Measurements from ENCODE around the gene FAM131C. TPM values are rescaled to one million over a fixed set of nuclear protein-coding genes. Genes with fewer than 3 reads are reported as not detected.

FAM131C gene
- total and polyA plus RNA-seq, 2 experiments from 2014 or later, result 0.71 to 1.3 TPM

DNA sequence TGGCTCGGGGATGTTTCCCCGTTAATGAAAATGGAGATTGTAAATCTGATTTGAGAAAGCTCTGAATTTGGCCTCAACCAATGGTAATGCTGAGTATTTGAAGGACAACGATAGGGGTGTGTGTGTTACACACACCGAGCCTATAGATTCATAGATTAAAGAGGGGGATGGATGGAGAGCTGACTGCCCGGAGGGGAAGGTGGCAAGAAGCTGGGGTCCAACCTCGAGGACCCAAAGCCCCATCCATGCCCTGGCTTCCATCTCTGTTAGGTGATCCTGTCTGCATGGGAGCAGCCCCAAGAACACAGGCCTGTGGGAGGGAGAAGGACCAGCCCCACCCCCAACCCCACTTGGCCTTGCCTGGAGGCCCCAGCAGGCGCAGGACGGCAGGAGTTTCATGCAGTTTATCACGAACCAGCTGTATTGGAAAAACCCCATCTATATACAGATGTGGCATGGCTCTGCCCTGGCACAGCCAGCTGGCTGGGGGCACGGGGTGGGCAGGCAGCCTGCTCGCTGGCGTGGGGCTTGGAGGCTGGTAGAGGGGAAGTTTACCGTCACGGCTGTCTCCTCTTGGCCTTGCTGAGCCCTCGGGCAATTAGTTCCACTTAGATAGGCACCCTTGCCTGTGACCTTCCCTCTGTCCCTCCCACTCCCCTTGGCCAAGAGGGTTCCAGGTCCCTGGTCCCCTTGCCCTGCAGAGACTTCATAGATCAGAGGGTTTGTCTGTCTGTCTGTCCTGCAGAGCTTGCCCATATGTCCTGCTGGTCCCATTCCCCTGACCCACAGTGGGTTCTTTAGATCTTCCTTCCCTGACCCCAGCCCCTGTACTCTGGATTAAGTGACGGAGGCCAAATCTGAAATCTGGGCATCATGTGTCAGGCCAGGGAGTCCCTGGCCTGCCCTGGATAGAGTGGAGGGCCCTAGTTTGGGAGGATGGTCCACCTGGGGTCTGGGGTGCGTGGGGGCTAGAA is 58.7 kb downstream of the FAM131C start (continued):
- TF ChIP-seq, protein P1, sequence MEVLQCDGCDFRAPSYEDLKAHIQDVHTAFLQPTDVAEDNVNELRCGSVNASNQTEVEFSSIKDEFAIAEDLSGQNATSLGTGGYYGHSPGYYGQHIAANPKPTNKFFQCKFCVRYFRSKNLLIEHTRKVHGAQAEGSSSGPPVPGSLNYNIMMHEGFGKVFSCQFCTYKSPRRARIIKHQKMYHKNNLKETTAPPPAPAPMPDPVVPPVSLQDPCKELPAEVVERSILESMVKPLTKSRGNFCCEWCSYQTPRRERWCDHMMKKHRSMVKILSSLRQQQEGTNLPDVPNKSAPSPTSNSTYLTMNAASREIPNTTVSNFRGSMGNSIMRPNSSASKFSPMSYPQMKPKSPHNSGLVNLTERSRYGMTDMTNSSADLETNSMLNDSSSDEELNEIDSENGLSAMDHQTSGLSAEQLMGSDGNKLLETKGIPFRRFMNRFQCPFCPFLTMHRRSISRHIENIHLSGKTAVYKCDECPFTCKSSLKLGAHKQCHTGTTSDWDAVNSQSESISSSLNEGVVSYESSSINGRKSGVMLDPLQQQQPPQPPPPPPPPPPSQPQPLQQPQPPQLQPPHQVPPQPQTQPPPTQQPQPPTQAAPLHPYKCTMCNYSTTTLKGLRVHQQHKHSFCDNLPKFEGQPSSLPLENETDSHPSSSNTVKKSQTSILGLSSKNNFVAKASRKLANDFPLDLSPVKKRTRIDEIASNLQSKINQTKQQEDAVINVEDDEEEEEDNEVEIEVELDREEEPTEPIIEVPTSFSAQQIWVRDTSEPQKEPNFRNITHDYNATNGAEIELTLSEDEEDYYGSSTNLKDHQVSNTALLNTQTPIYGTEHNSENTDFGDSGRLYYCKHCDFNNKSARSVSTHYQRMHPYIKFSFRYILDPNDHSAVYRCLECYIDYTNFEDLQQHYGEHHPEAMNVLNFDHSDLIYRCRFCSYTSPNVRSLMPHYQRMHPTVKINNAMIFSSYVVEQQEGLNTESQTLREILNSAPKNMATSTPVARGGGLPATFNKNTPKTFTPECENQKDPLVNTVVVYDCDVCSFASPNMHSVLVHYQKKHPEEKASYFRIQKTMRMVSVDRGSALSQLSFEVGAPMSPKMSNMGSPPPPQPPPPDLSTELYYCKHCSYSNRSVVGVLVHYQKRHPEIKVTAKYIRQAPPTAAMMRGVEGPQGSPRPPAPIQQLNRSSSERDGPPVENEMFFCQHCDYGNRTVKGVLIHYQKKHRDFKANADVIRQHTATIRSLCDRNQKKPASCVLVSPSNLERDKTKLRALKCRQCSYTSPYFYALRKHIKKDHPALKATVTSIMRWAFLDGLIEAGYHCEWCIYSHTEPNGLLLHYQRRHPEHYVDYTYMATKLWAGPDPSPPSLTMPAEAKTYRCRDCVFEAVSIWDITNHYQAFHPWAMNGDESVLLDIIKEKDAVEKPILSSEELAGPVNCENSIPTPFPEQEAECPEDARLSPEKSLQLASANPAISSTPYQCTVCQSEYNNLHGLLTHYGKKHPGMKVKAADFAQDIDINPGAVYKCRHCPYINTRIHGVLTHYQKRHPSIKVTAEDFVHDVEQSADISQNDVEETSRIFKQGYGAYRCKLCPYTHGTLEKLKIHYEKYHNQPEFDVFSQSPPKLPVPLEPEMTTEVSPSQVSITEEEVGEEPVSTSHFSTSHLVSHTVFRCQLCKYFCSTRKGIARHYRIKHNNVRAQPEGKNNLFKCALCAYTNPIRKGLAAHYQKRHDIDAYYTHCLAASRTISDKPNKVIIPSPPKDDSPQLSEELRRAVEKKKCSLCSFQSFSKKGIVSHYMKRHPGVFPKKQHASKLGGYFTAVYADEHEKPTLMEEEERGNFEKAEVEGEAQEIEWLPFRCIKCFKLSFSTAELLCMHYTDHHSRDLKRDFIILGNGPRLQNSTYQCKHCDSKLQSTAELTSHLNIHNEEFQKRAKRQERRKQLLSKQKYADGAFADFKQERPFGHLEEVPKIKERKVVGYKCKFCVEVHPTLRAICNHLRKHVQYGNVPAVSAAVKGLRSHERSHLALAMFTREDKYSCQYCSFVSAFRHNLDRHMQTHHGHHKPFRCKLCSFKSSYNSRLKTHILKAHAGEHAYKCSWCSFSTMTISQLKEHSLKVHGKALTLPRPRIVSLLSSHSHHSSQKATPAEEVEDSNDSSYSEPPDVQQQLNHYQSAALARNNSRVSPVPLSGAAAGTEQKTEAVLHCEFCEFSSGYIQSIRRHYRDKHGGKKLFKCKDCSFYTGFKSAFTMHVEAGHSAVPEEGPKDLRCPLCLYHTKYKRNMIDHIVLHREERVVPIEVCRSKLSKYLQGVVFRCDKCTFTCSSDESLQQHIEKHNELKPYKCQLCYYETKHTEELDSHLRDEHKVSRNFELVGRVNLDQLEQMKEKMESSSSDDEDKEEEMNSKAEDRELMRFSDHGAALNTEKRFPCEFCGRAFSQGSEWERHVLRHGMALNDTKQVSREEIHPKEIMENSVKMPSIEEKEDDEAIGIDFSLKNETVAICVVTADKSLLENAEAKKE (CRISPR knock-in tag; IDR thresholded peaks at IDR 0.05), result no peak
- TF ChIP-seq, protein P2, sequence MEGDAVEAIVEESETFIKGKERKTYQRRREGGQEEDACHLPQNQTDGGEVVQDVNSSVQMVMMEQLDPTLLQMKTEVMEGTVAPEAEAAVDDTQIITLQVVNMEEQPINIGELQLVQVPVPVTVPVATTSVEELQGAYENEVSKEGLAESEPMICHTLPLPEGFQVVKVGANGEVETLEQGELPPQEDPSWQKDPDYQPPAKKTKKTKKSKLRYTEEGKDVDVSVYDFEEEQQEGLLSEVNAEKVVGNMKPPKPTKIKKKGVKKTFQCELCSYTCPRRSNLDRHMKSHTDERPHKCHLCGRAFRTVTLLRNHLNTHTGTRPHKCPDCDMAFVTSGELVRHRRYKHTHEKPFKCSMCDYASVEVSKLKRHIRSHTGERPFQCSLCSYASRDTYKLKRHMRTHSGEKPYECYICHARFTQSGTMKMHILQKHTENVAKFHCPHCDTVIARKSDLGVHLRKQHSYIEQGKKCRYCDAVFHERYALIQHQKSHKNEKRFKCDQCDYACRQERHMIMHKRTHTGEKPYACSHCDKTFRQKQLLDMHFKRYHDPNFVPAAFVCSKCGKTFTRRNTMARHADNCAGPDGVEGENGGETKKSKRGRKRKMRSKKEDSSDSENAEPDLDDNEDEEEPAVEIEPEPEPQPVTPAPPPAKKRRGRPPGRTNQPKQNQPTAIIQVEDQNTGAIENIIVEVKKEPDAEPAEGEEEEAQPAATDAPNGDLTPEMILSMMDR (conservative IDR thresholded peaks at IDR 0.05; ENCODE audit: low read depth in 2 of 2), result no peak
- TF ChIP-seq STAT1 (IDR thresholded peaks at IDR 0.05; ENCODE audit: unreplicated experiment), result no peak
- TF ChIP-seq, protein P3, sequence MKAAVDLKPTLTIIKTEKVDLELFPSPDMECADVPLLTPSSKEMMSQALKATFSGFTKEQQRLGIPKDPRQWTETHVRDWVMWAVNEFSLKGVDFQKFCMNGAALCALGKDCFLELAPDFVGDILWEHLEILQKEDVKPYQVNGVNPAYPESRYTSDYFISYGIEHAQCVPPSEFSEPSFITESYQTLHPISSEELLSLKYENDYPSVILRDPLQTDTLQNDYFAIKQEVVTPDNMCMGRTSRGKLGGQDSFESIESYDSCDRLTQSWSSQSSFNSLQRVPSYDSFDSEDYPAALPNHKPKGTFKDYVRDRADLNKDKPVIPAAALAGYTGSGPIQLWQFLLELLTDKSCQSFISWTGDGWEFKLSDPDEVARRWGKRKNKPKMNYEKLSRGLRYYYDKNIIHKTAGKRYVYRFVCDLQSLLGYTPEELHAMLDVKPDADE (IDR thresholded peaks at IDR 0.05), result no peak
- no peak for TF ChIP-seq POLR2AphosphoS5 (IDR thresholded peaks at IDR 0.05; ENCODE audit: low read depth)
- TF ChIP-seq EZH2 (IDR thresholded peaks at IDR 0.05; ENCODE audit: low read depth, unreplicated experiment), result no peak
- no peak for TF ChIP-seq JUNB (IDR thresholded peaks at IDR 0.05; ENCODE audit: unreplicated experiment)

All from GM23338 (cell line).